ENCODE data around the gene PDZD7. TPM values are rescaled to one million over a fixed set of nuclear protein-coding genes. Genes with fewer than 3 reads are reported as not detected.
A peak's percentile ranks its signal among the peaks of the same experiment; 100 is the strongest.

The PDZD7 gene
- total and polyA plus RNA-seq, 9 of the 15 experiments (the other 6 are each of a cell fraction or from before 2014, with no cell fraction given), result 0.04 to 0.24 (median 0.08) TPM; not detected in 3

DNA sequence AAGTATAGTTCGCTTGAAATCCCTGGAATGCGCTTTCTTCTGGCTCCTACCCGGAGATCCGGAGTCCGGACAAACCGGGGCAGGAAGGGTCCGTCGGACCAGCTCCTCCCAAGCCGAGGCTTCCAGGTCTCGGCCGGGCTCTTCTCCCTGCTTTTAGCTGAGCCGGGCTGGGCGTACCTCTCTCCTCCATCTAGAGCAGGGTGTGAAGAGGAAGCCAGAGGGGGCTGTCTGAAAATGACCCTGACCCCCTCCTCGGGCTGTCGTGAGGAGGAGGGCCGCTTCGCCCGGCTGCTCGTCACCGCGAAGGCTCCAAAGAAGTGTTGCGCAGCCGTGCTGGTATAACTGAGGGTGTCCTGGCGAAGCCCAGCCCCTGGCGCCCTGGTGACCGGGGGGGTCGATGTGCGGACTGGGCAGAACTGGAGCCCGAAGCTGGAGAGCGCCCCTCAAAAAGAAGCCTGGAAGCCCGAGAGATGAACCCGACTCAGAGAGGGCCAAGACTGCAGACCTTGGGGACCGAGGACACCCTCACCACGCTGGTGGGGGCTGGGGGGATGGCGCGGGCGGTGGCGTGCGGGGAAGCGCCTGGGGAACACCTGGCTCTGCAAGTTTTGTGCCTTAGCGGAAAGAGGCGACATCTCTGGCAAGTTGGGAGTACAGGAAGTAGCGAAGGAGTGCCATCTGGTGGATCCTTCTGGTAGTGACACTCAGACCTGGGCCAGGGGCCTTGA is 36.6 kb upstream of the PDZD7 start:
- peaks cover 52 to 64% of the 10 kb centered on the region in 2 experiments for H3K4me1 ChIP-seq (replicated peaks in 1 of 2; ENCODE audit: control insufficient read depth in 2 of 2, insufficient read depth in 2 of 2, low read length in 2 of 2)
- TF ChIP-seq GABPA (tag; conservative IDR thresholded peaks at IDR 0.05; ENCODE audit: low read depth) (peak; percentile 72), ZNF280B (CRISPR knock-in tag; IDR thresholded peaks at IDR 0.05) (no peak), NFXL1 (CRISPR knock-in tag; IDR thresholded peaks at IDR 0.05) (no peak), MTA2 (IDR thresholded peaks at IDR 0.05; ENCODE audit: low read depth) (no peak; the same call in 1 of the 2 replicates), KDM4B (IDR thresholded peaks at IDR 0.05; ENCODE audit: borderline replicate concordance in 2 of 2, low read depth in 1 of 2) (no peak), MTA3 (IDR thresholded peaks at IDR 0.05; ENCODE audit: borderline replicate concordance) (0 out of 2 replicates have a peak, but pooled peaks have one; percentile 13), TBP (optimal IDR thresholded peaks at IDR 0.05; ENCODE audit: low read depth, low read length) (no peak), TAF9B (IDR thresholded peaks at IDR 0.05; ENCODE audit: partially characterized antibody) (no peak), SETDB1 (IDR thresholded peaks at IDR 0.05; ENCODE audit: low read length) (no peak), KLF16 (IDR thresholded peaks at IDR 0.05) (0 out of 2 replicates have a peak, but pooled peaks have one; percentile 16), NCOA2 (IDR thresholded peaks at IDR 0.05; ENCODE audit: partially characterized antibody in 2 of 2) (no peak), ZNF77 (CRISPR knock-in tag; IDR thresholded peaks at IDR 0.05) (no peak), ZNF75A (CRISPR knock-in tag; IDR thresholded peaks at IDR 0.05) (no peak), ETS2 (tag; IDR thresholded peaks at IDR 0.05; ENCODE audit: borderline replicate concordance, poor library complexity, severe bottlenecking) (no peak), KLF1 (tag; IDR thresholded peaks at IDR 0.05) (no peak), YY1 (IDR thresholded peaks at IDR 0.05; ENCODE audit: borderline replicate concordance in 1 of 3, control insufficient read depth in 1 of 3, extremely low read depth in 1 of 3, insufficient read depth in 3 of 3, insufficient read length in 1 of 3, insufficient replicate concordance in 2 of 3, low read depth in 1 of 3, low read length in 2 of 3) (peak in 2 of 3 experiments; percentile 28 to 62), CREB1 (IDR thresholded peaks at IDR 0.05) (no peak), CREB1 (CRISPR knock-in tag; IDR thresholded peaks at IDR 0.05) (0 out of 2 replicates have a peak, but pooled peaks have one; percentile 34), CEBPB (tag; IDR thresholded peaks at IDR 0.05) (no peak), BMI1 (IDR thresholded peaks at IDR 0.05; ENCODE audit: low read length) (no peak), EP300 (IDR thresholded peaks at IDR 0.05; ENCODE audit: low read length) (no peak), ATF7 (IDR thresholded peaks at IDR 0.05) (no peak), RBM15 (IDR thresholded peaks at IDR 0.05; ENCODE audit: insufficient read depth, low read length) (no peak)

More for the DNA sequence above, 36.6 kb upstream of the PDZD7 start:
- intact Hi-C loops (cut with micrococcal nuclease) (loop anchor here (1.0 to 10.0 kb wide), 5 partner anchors 7 to 987 kb away; partner anchors contain the start of genes ARMH3, PDZD7 and SFXN3), in situ Hi-C loops (cut with MboI) (no loop called here)
- H3K27ac ChIP-seq (ENCODE audit: extremely low read depth, low read depth, low read length), result peak overlapping the region; percentile 54; the same call in 2 of the 3 replicates
- 4% methylated on average over 32 of the region's 43 CpGs for WGBS (ENCODE audit: insufficient coverage, low coverage, missing lambda C conversion rate)
- peak overlapping the region; percentile 58 for H3K4me3 ChIP-seq
- peak overlapping the region; percentile 81 for H3K4me2 ChIP-seq (ENCODE audit: insufficient read depth, low read length)
- peak; percentile 95 for FAIRE-seq
- no TSS peak for BruUV-seq (replicated peaks)
- H3K9me3 ChIP-seq (replicated peaks; ENCODE audit: control insufficient read depth, insufficient read depth, low read depth, low read length), result no peaks in the 10 kb centered on the region
- POLR2A ChIA-PET, result interaction anchor here (0.6 to 1.4 kb wide), 3 partner anchors 51 to 714 kb away, joined by 3 to 4 read pairs (median 3); no protein-coding TSS in a partner anchor
- ATAC-seq, result peak; percentile 33
- H4K20me1 ChIP-seq (replicated peaks; ENCODE audit: control insufficient read depth, insufficient read depth, low read length), result no peaks in the 10 kb centered on the region
- no peaks in the 10 kb centered on the region for H3K9me1 ChIP-seq (ENCODE audit: control insufficient read depth, insufficient read depth, low read length)
- no peaks in the 10 kb centered on the region for H3K27me3 ChIP-seq (ENCODE audit: control insufficient read depth in 2 of 2, insufficient read depth in 2 of 2, low read length in 2 of 2)
- H3K9ac ChIP-seq (ENCODE audit: insufficient read depth in 1 of 2, low read depth in 2 of 2, low read length in 2 of 2), result peak overlapping the region; percentile 51 to 92
- no peaks in the 10 kb centered on the region for H3K36me3 ChIP-seq (ENCODE audit: control insufficient read depth, insufficient read depth, low read length)
- peak overlapping the region; percentile 89 for H2AFZ ChIP-seq (ENCODE audit: low read depth, low read length)
- CTCF ChIA-PET (ENCODE audit: low intra/inter-chr PET ratio), result interaction anchor here (0.5 to 3.7 kb wide), 6 partner anchors 8 to 840 kb away, joined by 3 to 37 read pairs (median 12); partner anchors contain the start of gene LZTS2
- H3K79me2 ChIP-seq (ENCODE audit: control insufficient read depth, insufficient read depth, low read length), result peaks cover 16% of the 10 kb centered on the region; the same call in 2 of the 3 replicates
- peak; percentile 55 to 88 (median 62) for DNase-seq (ENCODE audit: extremely low read depth in 1 of 4, low spot score in 3 of 4)
